GM21576 (cell line): ENCODE data around the gene ZSCAN23.

Source experiments
- ATAC-seq: cut with Tn5 transposase; IDR thresholded peaks from one replicate; pipeline ENCODE4 v1.9.1; 2021; ENCODE audit warnings: mild to moderate bottlenecking, moderate library complexity; ENCODE audit not compliant: unreplicated experiment

Gene ZSCAN23

DNA sequence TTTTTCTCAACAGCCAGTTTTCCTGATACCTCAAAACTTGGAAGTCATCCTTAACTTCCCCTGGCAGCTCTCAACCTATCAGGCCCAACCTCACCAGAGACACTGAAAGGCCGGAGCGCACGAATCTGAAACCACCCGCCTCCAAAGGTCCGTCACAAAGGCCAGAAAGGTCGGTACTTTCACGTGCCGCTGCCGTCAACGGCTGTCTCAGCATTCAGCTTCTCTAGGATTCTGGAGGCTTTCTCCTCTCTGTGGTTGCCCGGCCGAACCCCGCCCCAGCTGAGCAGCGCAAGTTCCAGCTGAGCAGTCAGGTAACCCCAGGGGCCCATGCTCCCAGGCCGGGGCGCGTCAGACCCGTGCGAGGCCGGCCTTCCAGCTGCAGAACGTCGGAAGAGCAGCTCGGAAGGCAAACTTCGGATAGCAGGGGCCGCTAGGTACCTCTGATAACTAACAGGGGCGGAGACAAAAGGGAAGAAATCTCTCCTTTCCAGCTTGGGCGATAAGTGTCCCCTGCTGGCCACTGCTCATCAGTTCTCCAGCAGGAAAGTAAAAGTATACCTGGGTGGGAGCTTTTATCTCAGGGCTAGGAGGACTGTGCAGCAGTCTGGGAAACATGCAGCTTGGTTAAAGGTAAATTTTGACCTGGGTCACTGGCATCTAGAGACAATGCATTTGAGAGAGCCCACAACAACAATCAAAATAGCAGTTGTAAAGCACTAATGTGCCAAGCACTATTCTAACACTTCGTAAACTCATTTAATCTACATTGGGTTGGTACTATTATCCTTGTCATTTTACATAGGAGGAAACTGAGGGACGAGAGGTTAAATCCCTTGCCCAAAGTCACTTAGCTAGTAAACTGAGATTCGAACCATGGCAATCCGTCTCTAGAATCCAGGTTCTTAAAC is 59.8 kb downstream of the ZSCAN23 start:
- ATAC-seq = peak; percentile 87
